HG03571 (cell line): ENCODE data around the gene CD4.

Experiments used
- ATAC-seq: cut with Tn5 transposase; IDR thresholded peaks from one replicate; pipeline ENCODE4 v1.9.1; 2021; ENCODE audit not compliant: unreplicated experiment

Gene CD4

DNA sequence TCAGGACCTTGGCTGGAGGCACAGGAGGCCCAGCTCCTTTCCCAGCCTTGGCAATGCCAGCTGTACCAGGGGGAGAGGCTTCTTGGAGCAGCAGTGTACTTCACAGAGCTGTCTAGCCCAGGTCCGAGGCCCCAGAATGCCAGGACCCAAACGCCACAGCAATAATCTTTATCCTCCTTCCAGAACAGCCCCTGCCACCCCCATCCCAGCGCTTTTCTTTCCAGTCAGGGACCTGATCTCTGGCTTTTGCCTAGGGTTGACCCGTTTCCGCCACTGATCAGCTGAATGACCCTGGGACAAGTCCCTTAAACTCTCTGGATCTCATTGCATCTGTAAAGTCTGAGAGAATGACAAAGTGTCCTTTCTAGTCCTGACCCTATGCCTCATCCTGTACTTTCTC is 11.9 kb upstream of the CD4 start:
- no peak for ATAC-seq

- no peak for ATAC-seq
Observed at GRCh38 chr12:6778217-6778573, 11.1 kb upstream of the CD4 start.

DNA sequence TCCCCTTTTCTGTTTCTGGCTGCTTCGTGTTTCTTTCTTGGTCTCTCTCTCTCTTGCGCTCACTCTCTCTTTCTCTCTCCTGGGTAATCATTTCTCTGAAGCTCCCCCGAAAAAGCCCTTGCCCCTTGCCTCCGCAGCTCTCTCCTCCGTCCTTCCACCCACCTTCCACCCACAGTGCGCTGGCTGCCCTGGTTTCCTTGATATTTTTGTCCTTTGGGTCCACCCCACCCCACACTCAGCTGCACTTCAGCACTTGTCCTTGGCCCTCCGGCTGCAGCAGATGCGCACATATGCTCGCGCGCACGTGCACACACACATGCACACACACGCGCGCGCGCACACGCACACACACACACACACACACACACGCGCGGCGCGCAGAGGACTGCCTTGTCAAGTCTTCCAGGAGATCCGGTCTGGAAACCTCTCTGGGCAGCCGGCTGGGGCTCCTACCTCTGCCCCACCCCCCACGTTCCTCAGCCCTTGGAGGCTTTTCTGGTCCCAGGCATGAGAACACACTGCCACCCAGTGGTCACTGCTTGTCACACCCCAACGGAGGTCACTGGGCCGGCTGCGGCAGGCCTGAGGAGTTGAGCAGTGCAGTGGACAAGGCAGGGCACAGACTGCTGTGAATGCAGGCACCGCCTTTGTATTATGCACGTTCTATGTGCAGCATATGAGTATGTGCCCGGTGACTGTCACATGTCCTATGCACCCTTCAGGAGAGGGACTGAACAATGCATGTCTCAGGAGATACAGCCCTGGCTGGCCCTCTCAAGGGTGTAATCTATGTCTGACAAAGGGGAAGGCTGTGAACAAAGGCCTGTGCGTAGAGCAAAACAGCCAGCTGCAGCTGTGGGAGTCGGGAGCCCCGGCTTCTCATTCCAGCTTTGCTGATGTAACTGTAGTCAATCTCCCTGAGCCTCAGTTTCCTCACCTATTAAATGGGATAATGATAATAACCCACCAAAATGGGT is 10.5 kb upstream of the CD4 start:
- ATAC-seq = no peak

GRCh38 chr12:6779708-6780432 is 9.5 kb upstream of the CD4 start:
- ATAC-seq = no peak

DNA sequence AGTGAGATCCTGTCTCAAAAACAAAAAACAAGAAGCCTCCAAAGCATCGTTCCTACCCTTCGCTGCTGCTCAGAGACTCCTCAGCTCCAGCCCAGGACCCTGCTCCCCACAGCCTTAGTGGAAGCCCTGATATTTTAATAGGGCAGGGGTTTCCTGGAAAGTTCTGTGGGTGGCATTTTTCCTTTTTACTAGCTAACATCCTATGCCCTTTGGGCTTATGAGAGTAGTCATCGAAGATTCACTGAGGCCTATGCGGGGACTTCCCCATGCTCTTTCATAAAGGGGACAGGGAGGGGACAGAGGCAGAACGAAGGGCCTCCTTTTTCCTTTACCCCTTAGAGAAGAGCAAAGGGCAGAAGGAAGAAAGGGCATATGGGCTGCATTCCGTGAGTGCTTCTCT is 8.8 kb upstream of the CD4 start:
- no peak for ATAC-seq

- ATAC-seq = no peak
Observed at GRCh38 chr12:6782119-6782518, 7.2 kb upstream of the CD4 start.

DNA sequence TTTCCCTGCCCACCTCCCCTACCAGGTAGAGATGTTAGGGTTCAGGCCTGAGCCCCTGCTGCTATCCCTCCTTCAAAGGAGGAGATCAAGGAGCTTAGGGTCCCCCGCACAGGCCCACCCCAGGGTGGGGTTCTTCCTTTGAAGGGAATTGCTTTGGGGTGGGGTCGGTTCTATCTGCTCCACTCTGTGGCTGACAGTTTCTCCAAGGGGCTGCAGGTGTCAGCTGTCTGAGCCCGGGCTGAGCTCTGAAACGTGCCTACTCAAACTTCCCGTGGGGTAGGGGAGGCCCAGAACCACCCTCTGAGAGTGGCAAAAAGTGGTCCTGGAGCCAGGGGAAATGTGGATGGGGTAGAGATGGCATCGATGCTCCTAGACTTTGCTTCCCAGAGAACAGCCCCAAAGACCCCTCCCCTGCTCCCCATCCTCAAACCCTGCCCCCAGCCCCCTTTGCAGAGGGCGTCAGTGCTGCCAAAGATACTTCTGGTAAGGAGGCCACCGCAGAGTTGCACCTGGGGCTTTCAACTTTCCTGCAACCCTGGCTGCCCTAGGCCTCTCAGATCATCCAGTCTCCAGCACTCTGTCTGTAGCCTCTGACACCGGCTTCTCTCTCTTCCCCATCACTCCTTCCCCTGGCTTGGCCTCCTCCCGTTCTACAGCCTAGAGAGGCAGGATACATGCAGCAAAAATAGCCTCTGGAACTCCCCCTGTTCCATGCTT is 6.3 kb upstream of the CD4 start:
- no peak for ATAC-seq

DNA sequence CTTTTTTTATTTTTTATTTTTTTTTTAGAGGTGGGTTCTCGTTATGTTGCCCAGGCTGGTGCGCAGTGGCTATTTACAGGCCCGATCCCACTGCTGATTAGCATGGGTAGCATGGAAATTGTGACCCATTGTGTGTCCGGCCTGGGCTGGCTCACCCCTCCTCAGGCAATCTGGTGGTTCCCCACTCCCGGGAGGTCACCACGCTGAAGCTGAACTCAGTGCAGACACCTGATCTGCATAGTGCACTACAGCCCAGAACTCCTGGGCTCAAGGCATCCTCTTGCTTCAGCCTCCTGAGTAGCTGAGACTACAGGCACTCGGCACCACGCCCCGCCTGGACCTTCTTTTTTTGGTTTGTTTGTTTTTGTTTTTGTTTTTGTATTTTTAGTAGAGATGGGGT is 5.5 kb upstream of the CD4 start:
- no peak for ATAC-seq

- ATAC-seq = no peak
Observed at GRCh38 chr12:6784296-6784695, 5.0 kb upstream of the CD4 start.

GRCh38 chr12:6784761-6785160 is 4.6 kb upstream of the CD4 start:
- no peak for ATAC-seq

DNA sequence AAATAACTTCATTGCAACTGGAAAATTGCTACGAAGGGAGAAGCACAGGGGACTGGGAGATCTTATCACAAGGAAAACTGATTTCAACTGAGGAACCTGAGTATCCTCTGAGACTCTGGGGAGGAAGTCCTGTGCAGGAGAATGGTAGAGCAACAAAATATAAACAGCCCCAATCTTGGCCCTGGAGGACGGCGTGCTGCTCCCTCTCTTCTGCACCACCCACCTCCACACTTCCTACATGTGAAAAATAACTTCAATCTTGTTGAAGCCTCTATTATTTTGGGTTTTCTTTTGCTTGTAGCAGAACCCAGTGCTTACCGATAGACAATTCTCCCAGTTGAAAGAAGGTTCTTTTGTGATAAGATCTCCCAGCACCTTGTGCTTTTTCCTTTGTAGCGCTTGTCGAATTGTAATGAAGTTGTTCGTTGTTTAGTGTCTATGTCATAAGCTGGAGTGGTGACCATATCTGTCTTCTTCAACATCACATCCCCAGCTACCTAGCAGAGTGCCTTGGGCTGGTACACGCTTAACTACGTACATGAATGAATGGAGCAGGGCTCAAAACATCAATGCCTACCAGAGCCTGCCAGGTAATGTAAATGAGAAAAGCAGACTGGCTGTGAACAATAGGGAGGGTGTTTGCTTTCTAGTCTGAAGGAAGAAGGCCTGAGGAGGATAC is 2.8 kb upstream of the CD4 start:
- no peak for ATAC-seq

DNA sequence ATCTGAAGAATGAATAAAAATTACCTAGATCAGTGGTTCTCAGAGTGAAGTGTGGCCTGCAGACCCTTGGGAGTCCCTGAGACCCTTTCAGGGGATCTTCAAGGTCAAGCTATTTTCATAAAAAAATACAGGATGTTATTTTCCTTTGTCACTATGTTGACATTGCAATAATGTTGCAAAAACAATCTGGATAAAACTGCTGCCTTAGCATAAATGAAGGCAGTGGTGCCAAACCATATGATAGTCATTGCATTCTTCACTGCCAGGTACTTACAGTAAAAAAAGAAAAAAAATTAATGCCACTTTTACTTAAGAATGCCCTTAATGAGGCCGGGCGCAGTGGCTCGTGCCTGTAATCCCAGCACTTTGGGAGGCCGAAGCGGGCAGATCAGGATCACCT is 2.0 kb upstream of the CD4 start:
- ATAC-seq = no peak

DNA sequence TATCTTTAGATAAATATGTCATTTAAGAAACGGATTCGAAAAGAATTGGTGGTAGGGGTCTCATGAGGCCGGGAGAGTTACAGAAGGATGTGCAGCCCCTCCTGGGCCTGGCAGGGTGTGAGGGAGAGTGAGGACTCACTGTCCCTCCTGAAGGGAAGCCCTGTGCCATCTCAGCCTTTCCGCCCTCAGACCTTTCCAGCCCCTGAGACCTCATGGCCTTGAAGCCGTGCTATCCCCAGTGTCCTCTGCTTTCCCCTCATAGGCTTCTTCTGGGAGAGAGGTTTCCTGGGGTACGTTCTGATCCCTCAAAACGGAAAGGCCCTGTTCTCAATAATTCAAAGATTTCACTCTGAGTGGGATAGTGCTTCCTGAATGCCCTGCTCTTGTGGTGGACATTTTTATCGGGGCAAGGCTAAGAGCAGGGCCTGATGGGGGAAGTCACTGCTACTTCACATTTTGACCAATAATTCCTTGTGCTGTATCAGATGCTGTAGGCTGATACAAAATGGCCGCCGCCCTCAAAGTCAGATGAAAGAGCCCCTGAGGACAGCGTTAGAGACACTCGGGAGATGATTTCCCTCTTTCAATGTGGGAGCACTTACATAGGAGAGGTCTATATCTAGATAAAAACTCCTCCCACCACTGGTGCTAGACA is 1.3 kb downstream of the CD4 start:
- no peak for ATAC-seq

DNA sequence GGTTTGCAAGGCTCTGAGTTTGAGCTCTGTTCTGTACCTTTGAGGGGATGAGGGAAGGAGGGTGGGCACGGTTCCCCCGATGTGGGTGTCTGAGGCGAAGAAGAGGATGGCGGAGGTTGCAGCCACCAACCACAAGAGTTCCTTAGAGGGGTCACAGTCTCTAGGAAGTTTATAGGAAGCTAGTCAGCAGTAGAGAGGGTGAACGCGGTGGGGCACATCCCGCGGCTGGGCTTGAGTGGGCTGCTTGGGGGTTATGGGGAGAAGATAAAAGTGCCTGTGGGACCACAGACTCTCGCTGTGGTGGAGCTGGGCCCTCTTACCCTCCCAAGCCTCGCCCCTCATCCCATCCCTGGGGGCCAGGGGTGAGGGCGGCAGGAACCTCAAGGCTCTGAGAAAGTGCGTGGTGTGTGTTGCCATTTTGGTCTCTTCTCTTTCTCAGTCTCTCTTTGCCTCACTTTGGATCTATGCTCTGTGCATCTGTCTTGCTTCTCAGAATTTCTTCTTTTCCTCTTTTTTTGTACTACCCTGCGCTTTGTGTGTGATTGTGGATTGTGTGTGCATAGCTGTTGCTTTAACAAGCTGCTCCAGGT is 2.7 kb downstream of the CD4 start:
- no peak for ATAC-seq

- no peak for ATAC-seq
Observed at GRCh38 chr12:6792522-6793201, 3.3 kb downstream of the CD4 start.

GRCh38 chr12:6795088-6795487 is 5.8 kb downstream of the CD4 start:
- no peak for ATAC-seq

DNA sequence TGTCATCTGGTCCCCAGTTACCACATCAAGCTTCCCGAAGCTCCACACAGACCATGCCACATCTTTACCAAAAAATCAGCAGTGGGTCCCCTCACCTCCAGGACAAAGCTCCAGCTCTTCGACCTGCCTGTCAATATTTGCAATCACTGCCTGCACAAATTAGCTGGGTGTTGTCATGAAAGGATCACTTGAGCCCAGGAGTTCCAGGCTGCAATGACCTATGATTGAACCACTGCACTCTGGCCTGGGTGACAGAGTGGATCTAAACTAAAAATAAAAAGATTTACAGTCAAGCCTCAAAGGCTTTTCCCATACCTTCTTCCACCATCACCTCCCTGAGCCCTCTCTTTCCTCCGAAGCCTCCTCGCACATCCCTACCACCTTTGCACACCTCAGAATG is 7.2 kb downstream of the CD4 start:
- no peak for ATAC-seq

DNA sequence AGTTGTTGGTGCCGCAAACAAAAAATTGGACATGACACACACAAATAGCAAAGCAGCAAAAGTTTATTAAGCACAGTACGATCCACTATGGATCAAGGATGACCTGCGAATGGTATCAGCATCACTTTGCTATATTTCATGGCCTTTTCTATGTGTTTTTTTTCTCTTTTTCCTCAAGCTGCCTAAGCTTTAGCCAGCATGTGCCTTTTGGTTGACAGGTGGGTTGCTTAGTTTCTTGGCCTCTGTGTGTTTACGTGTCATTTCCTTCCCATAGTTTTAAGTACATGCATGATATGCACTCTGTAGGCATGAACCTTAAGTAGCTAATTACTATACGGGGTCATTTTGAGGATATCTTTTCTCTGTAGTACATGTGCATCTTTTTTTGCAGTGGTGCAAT is 9.8 kb downstream of the CD4 start:
- no peak for ATAC-seq

- ATAC-seq = no peak
Observed at GRCh38 chr12:6807170-6807569, 17.8 kb downstream of the CD4 start.

- ATAC-seq = no peak
Observed at GRCh38 chr12:6809056-6809455, 19.7 kb downstream of the CD4 start.
